HFF-Myc (cell line): Measurements from ENCODE around the gene VPS51.

ENCODE experiments used
- DNase-seq: peaks from one replicate; pipeline ENCODE4 v3.0.0-alpha.2; 2011; ENCODE audit warnings: low read depth; ENCODE audit errors: extremely low read depth
- H3K4me3 ChIP-seq: replicated peaks from 2 replicates; pipeline ENCODE4 v1.5.1; 2011; ENCODE audit warnings: low read depth, mild to moderate bottlenecking, control low read depth, low read length
- CTCF ChIP-seq: IDR thresholded peaks from 2 replicates; pipeline ENCODE4 v1.5.1; 2012; ENCODE audit warnings: mild to moderate bottlenecking, low read depth, low read length, control low read depth; ENCODE audit errors: missing control alignments

Gene VPS51

GRCh38 chr11:65071907-65072630 is 23.9 kb upstream of the VPS51 start:
- H3K4me3 ChIP-seq, result no peak overlapping the region
- no peak for DNase-seq
- no peak for TF ChIP-seq CTCF

- no peak for TF ChIP-seq CTCF
- no peak for DNase-seq
- H3K4me3 ChIP-seq, result no peak overlapping the region
These were observed 23.4 kb upstream of the VPS51 start for GRCh38 chr11:65072631-65072966.

GRCh38 chr11:65077451-65077850 is 18.6 kb upstream of the VPS51 start:
- TF ChIP-seq CTCF, result no peak
- H3K4me3 ChIP-seq, result no peak overlapping the region
- DNase-seq, result no peak

GRCh38 chr11:65078151-65078550 is 17.9 kb upstream of the VPS51 start:
- TF ChIP-seq CTCF, result peak; percentile 66
- DNase-seq, result no peak
- H3K4me3 ChIP-seq, result no peak overlapping the region

GRCh38 chr11:65078786-65079342 is 17.1 kb upstream of the VPS51 start:
- no peak for TF ChIP-seq CTCF
- H3K4me3 ChIP-seq, result no peak overlapping the region
- DNase-seq, result no peak

GRCh38 chr11:65083134-65083833 is 12.7 kb upstream of the VPS51 start:
- no peak for DNase-seq
- H3K4me3 ChIP-seq, result peak overlapping the region; percentile 72
- TF ChIP-seq CTCF, result no peak
